ENCODE measurements around the gene SMG1. TPM values are rescaled to one million over a fixed set of nuclear protein-coding genes. Genes with fewer than 3 reads are reported as not detected.

Gene SMG1
- total and polyA plus RNA-seq, 2 of the 13 experiments (the other 11 are each of a cell fraction or from before 2014, with no cell fraction given): 48.7 to 53.7 TPM

DNA sequence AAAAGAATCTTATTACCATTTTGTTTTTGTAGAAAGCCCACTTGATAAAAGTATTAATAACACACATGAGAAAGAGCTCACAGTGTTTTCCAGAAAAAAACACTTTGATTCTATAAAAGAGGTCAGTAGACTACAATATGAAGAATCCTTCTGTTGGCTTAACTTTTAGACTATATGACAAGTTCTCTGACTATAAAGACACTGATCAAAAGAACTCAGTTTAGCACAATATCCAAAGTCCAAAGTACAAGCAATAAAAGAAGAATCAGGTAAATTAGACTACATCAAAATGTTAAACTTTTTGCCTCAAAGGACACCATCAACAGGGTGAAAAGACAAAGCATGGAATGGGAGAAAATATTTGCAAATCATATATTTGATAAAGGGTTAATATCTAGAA is 11.2 kb upstream of the SMG1 start:
- no peak for TF ChIP-seq KIAA2018 (CRISPR knock-in tag; IDR thresholded peaks at IDR 0.05; ENCODE audit: borderline replicate concordance)
- 0 out of 2 replicates have a peak, but pooled peaks have one; percentile 5 for TF ChIP-seq ARNTL (CRISPR knock-in tag; IDR thresholded peaks at IDR 0.05)
- TF ChIP-seq NCOR1 (IDR thresholded peaks at IDR 0.05; ENCODE audit: borderline replicate concordance, low read length): peak; percentile 67; the same call in 1 of the 2 replicates
- Histone ChIP-seq H4K20me1 (ENCODE audit: insufficient read depth, low read length) (no peaks in the 10 kb centered on the region), H3K36me3 (replicated peaks in 1 of 2; ENCODE audit: control insufficient read depth in 1 of 2, insufficient read depth in 2 of 2, low read length in 2 of 2) (no peaks in the 10 kb centered on the region), H2AFZ (ENCODE audit: low read length) (no peak overlapping the region), H3K79me2 (ENCODE audit: insufficient read depth, low read length) (no peaks in the 10 kb centered on the region), H3K9ac (ENCODE audit: insufficient read depth, low read depth, low read length) (no peak overlapping the region), H3K4me1 (ENCODE audit: insufficient read depth, low read length) (peaks cover 41% of the 10 kb centered on the region), H3K9me3 (ENCODE audit: low read length) (no peaks in the 10 kb centered on the region), H3K27me3 (ENCODE audit: control insufficient read depth in 1 of 2, insufficient read depth in 2 of 2, low read length in 2 of 2) (no peaks in the 10 kb centered on the region), H3K4me2 (ENCODE audit: low read depth, low read length) (peak overlapping the region; percentile 57), H3K4me3 (replicated peaks in 1 of 3; ENCODE audit: insufficient read depth in 1 of 3, low read depth in 2 of 3, low read length in 3 of 3) (peak overlapping the region in 1 of 3 experiments; percentile 16; a peak in 1 of 6 replicates), H3K27ac (ENCODE audit: extremely low read length, insufficient read depth, low read length) (peak overlapping the region; percentile 33)
- ATAC-seq (no peak), DNase-seq (ENCODE audit: low spot score) (no peak), FAIRE-seq (no peak)
- no TSS peak for BruUV-seq (replicated peaks)
- in situ Hi-C loops (cut with HindIII; ENCODE audit: extremely low pct_ligation_motif_present, low pct_unique_long_range_greater_than_20kb) (no loop called here), intact Hi-C loops (cut with micrococcal nuclease; ENCODE audit: unreplicated experiment) (loop anchor here (1.0 kb wide), 1 partner anchor 9 kb away; no protein-coding TSS in a partner anchor)
- POLR2A ChIA-PET: interaction anchor here (0.9 to 2.6 kb wide), 6 partner anchors 9 to 147 kb away, joined by 4 to 20 read pairs (median 8); partner anchors contain the start of genes ARL6IP1, RPS15A and SMG1
- CTCF ChIA-PET (ENCODE audit: low intra/inter-chr PET ratio, low total read pairs): interaction anchor here (1.3 kb wide), 1 partner anchor 9 kb away, joined by 3 read pairs; no protein-coding TSS in a partner anchor
